ENCODE measurements around the gene LENG9.

LENG9 gene

DNA sequence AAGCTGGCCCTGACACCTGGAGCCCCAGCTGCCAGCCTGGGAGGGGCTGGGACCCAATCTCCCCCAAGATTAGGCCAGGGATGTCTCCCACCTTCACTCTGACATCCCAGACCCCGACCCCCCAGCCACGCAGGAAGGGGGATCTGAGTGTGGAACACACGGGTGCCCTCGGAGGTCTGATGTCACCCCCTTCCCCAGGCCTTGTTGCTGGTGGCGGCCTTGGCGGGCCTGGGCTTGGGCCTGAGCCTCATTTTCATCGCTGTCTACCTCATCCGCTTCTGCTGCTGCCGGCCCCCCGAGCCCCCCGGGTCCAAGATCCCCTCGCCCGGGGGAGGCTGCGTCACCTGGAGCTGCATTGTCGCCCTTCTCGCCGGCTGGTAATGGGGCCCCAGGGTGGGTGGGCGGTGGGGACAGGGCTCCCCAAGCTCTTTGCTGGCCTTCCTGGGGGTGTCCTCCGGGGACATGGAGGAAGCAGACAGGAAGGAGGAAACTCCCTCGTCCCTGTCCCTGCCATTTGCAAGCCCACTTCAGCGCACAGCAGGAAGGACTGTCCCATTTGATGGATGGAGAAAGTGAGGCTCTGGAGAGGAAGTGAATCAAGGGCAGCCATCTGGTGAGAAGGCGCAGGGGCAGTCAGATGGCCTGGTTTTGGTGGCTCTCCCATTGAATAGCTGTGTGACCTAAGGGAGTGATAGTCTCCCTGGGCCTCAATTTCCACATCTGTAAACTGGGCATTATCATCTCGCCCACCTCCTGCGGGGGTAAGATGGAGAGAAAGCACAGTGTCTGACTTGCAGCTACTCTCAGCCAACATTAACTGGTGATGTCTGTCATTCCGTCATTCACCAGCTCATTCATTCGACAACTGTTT is 44.4 kb downstream of the LENG9 start:
- DNase-seq: no peak

DNA sequence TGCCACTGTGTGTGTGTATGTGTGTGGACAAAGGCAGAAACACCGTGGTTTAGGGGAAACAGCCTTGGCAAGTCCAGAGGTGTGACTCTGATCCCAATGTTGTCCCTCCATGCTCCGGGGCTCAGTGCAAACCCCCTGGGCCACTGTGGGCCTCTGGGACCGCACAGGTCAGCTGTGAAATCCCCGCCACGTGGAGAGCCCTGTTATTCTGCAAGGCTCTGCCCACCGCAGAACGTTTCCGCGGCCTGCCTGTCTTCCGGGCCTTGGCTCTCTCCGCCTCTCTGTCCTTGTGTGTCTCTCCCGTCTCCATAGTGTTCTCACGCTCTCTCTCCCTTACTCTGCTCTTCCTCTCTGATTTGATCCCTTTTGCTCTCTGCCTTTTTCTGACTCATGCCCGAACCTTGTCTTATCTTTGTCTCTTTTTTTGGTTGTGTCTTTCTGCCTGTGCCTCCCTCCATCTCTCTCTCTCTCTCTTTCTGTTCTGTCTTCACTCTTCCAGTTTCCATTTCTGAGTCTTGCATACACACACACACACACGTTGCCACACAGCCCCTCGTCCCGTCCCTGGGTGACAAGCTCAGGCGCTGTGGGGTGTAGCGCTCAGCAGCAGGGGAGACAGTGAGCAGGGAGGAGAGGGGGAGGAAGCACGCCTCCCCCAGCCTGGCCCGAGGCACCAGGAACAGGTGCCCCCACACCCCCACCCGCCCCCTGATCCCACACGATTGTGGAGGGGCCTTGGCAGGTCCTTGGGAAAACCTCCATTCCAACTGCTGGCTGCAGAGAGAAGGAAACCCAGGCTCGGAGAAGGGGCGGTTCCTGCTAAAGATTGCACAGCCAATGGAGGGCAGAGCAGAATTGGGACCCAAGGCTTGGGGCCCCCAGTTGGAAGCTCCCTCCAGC is 45.3 kb downstream of the LENG9 start:
- DNase-seq: no peak

DNA sequence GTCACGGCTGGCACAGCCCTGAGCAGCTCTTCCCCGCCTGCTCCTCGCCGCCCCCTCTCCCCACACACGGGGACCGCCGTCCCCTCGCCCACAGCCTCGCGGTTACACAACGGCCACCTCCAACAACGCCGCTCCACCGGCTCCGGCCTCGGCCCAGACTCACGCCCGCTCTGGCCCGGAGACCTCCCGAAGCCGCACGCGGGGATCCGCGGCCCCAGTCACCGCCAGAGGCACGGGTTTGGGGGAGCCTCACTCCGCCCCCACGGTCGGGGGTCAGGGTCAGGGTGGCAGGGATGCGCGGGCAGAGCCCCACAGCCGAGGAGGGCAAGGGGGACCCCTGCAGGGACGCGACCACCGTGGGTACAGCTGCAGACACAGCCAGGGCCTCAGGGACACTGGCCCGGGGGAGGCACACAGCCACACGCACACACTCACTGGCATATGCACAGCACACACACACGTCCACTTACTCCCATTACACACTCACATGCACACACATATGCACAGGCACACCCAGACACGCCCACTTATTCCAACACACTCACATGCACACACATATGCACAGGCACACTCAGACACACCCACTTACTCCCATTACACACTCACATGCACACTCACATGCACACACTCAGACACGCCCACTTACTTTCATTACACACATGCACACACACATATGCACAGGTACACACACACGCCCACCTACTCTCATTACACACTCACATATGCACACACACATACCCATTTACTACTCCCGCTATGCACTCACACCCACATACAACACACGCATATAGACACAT is 46.7 kb downstream of the LENG9 start:
- no peak for DNase-seq

DNA sequence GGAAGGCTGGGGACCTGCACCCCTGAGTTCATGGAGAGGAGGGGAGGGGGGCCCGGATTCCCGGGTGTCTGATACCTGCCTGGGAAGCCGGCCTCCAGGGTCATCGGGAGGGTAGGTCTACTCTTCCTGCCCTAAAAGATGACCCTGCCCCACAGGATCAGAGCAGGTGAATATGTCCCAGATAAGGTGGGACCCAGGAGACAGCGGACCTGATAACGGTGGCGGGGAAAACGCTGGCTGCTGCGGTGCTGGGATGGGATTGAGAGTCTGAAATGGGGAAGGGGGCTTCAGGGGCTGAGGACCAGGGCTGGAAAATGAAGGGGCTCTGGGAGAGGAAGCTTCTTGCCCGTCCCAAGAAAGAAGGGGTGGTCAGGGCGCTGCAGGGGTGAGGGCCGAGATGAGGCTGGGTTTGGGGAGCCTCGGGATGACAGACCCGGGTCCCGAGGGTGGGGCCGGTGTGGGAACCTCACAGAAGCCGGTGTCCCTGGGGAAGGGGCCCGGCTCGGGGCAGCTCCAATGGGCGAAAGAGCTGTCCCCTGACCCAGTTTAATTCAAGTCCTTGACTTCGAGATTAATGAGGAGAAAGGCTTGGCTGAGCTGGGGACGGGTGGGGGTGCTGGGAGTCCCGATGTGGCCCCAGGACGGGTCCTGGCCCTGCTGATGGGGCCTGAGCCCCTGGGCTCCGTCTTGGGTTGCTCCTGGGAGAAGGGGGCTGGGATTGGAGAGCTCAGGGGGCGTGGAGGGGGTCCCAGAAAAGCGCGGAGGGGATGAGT is 47.5 kb downstream of the LENG9 start:
- no peak for DNase-seq

DNA sequence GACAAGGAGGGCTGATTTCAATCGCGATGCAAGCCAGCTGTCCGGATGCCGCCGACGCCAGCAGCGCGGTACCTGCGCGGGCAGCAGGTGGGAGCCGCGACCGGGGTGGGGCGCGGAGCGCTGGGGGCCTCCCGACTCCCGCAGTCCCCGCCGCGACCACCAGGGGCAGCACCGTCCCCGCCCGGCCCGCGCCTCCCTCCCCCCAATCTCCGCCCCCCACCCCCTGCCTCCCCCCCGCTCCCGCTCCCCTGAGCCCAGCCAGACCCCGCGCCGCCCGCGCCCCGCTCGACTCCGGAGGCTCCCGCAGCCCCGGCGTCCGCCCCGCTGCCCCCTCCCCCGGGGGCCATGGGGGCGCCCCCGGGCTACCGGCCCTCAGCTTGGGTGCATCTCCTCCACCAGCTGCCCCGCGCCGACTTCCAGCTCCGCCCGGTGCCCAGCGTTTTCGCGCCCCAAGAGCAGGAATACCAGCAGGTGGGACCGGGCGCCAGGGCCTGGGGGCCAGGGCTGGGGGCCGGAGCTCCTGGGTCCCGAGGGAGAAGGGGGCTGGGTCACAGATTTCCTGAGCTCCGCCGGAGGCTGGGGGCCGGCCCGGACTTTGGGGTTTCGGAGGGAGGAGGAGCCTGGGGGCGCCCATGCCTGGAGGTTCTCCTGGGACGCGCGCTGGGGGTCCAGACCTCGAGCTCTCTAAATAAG is 48.2 kb downstream of the LENG9 start, which contains the start of gene TTYH1:
TTYH1 (plus strand) TSS at position 257 of the 693 bp plus-strand sequence; CDS start at position 346, 89 bp downstream.
- DNase-seq: no peak

DNA sequence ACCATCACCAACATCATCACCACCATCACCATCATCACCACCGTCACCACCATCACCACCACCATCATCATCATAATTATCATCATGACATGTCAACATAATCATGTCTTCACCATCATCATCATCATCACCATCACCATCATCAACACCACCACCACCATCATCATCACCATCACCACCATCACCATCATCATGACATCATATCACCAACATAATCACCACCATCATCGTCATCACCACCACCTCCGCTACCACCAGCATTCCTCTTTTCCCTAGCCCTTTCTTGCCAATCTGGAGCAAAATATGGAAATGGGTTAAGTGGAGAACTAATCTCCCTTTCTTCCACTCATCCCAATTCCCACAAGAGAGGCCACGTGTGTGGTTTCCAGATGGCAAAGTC is 49.4 kb downstream of the LENG9 start:
- DNase-seq: no peak

DNA sequence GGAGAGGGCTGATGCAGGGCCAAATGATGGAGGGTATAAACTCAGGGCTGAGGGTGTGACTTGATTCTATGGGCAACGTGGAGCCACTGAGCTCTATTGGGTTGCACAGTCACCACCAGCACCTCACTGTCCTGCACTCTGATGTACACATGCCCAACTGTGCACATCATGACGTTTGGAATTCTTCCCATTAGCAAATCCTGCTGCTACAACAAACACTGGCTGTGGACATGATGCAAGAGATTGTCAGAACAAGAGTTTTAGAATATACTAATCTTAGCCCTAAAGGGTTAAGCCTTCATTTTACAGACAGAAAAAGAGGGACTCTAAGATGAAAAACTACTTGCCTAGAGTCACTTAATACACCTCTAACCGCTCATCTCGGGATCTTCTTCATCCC is 50.7 kb downstream of the LENG9 start:
- DNase-seq: no peak
